Globus pallidus (tissue), 1 donor: ENCODE data around the gene EHBP1.
"Not testable (repeated sequence)": the region's sequence is repeated elsewhere in the genome, so short reads cannot be mapped to it uniquely, and the experiment has no call there.

Experiments
- DNase-seq: peaks from one replicate; pipeline ENCODE4 v3.0.0-alpha.2; 2015; ENCODE audit warnings: low spot score

Gene EHBP1

GRCh38 chr2:62705859-62706720 is 577 bp downstream of the EHBP1 start:
- peak; percentile 57 for DNase-seq

GRCh38 chr2:62706721-62707521 is 1.4 kb downstream of the EHBP1 start:
- DNase-seq, result no peak

GRCh38 chr2:62708751-62709150 is 3.2 kb downstream of the EHBP1 start:
- no peak for DNase-seq

GRCh38 chr2:62711832-62712494 is 6.5 kb downstream of the EHBP1 start:
- DNase-seq, result no peak

GRCh38 chr2:62713196-62713595 is 7.7 kb downstream of the EHBP1 start:
- DNase-seq, result not testable (repeated sequence)

GRCh38 chr2:62713837-62714236 is 8.3 kb downstream of the EHBP1 start:
- DNase-seq, result no peak

GRCh38 chr2:62716768-62717167 is 11.3 kb downstream of the EHBP1 start:
- DNase-seq, result no peak

- no peak for DNase-seq
Observed at GRCh38 chr2:62717503-62718081, 12.1 kb downstream of the EHBP1 start.

GRCh38 chr2:62718225-62718822 is 12.8 kb downstream of the EHBP1 start:
- DNase-seq, result no peak

GRCh38 chr2:62719757-62720156 is 14.2 kb downstream of the EHBP1 start:
- no peak for DNase-seq

- DNase-seq, result no peak
Observed at GRCh38 chr2:62722679-62723078, 17.2 kb downstream of the EHBP1 start.

GRCh38 chr2:62723253-62723652 is 17.7 kb downstream of the EHBP1 start:
- DNase-seq, result no peak

GRCh38 chr2:62724106-62724505 is 18.6 kb downstream of the EHBP1 start:
- no peak for DNase-seq

- DNase-seq, result peak; percentile 69
Observed at GRCh38 chr2:62724886-62725711, 19.6 kb downstream of the EHBP1 start.

GRCh38 chr2:62725712-62726055 is 20.2 kb downstream of the EHBP1 start:
- no peak for DNase-seq

GRCh38 chr2:62727259-62727867 is 21.9 kb downstream of the EHBP1 start:
- DNase-seq, result no peak

- no peak for DNase-seq
Observed at GRCh38 chr2:62727876-62728566, 22.5 kb downstream of the EHBP1 start.

- no peak for DNase-seq
Observed at GRCh38 chr2:62731275-62731674, 25.8 kb downstream of the EHBP1 start.

GRCh38 chr2:62732262-62732777 is 26.8 kb downstream of the EHBP1 start:
- no peak for DNase-seq

GRCh38 chr2:62733546-62733945 is 28.0 kb downstream of the EHBP1 start:
- no peak for DNase-seq
